Sigmoid colon (tissue), 7 donors: ENCODE measurements around the gene ST6GALNAC3. TPM values are rescaled to one million over a fixed set of nuclear protein-coding genes. Genes with fewer than 3 reads are reported as not detected.

Experiments
- DNase-seq: peaks from one replicate; pipeline ENCODE4 v3.0.0-alpha.2; 2019
- H3K27ac ChIP-seq, 4 donors: fragments of 200-600 bp; sonication (generic); one replicate each; pipeline ENCODE4 v1.5.1; 2016 to 2019; ENCODE audit warnings: mild to moderate bottlenecking in 1 of 4
- H3K27me3 ChIP-seq, 3 donors: fragments of 200-600 bp; sonication (generic); one replicate each; pipeline ENCODE4 v1.5.1; 2019; ENCODE audit warnings: mild to moderate bottlenecking in 1 of 3
- H3K36me3 ChIP-seq, 4 donors: fragments of 200-600 bp; sonication (generic); one replicate each; pipeline ENCODE4 v1.5.1; 2016 to 2019
- H3K4me1 ChIP-seq, 4 donors: fragments of 200-600 bp; sonication (generic); one replicate each; pipeline ENCODE4 v1.5.1; 2017 to 2019
- H3K4me3 ChIP-seq, 4 donors: fragments of 200-600 bp; sonication (generic); one replicate each; pipeline ENCODE4 v1.5.1; 2017 to 2019; ENCODE audit warnings: mild to moderate bottlenecking in 2 of 4, moderate library complexity in 1 of 4
- H3K9me3 ChIP-seq, 4 donors: fragments of 200-600 bp in 3 of 4; sonication (generic) in 3 of 4; one replicate each; pipeline versions ENCODE4 v1.5.1 to v1.6.1; 2013 to 2019
- CTCF ChIP-seq, 4 experiments: fragments of 450-650 bp in 3 of 4; fragments of 200-600 bp in 1 of 4; IDR thresholded peaks; one replicate each; pipeline ENCODE4 v1.5.1; 2016 to 2019; ENCODE audit warnings: antibody characterized with exemption in 4 of 4, mild to moderate bottlenecking in 3 of 4, moderate library complexity in 2 of 4
- EP300 ChIP-seq, 4 donors: sonication (generic); formaldehyde crosslinking; IDR thresholded peaks; one replicate each; pipeline ENCODE4 v1.6.1; 2017; ENCODE audit warnings: antibody characterized with exemption in 4 of 4
- POLR2A ChIP-seq, 2 donors: fragments of 450-650 bp; IDR thresholded peaks; one replicate each; pipeline ENCODE4 v1.6.1; 2016; ENCODE audit warnings: antibody characterized with exemption in 2 of 2, mild to moderate bottlenecking in 2 of 2, moderate library complexity in 2 of 2
- POLR2AphosphoS5 ChIP-seq, 4 donors: sonication (generic); formaldehyde crosslinking; IDR thresholded peaks; one replicate each; pipeline ENCODE4 v1.6.1; 2017; ENCODE audit warnings: antibody characterized with exemption in 4 of 4
- WGBS, 2 donors: extraction: QIAGEN DNeasy Blood & Tissue Kit; methylation state at CpG; one replicate each; pipeline ENCODE4 v1.1.7; 2013; 5-methylcytosine and 5-hydroxymethylcytosine counted together
- intact Hi-C: fragments of 100-400 bp; cut with DNase I; formaldehyde crosslinking; loops from one replicate; pipeline ENCODE4 v1.15.1; 2023
- polyA plus RNA-seq, 3 donors: library from polyadenylated mRNA; stranded (reverse); fragments of 200-250 nt; gene quantifications; one replicate each; pipeline ENCODE4 v1.2.3, GENCODE V29; 2013
- total RNA-seq, 4 donors: library from RNA; depleted of rRNA; stranded (reverse); fragments of >200 nt; gene quantifications; one replicate each; pipeline ENCODE4 v1.1.0, GENCODE V29; 2016
- donor health status: healthy with polysubstance abuse.
- donor health status: Bipolar disorder and iron deficiency.
- donor health status: healthy.

Gene ST6GALNAC3
- total and polyA plus RNA-seq, 7 donors, result 1.6 to 7.5 (median 2.5) TPM

- Histone ChIP-seq H3K4me1 (peaks cover 0 to 2% (median 0%) of the 10 kb centered on the region in 4 donors), H3K36me3 (no peaks in the 10 kb centered on the region), H3K27ac (no peak overlapping the region), H3K4me3 (no peak overlapping the region), H3K9me3 (no peaks in the 10 kb centered on the region), H3K27me3 (no peaks in the 10 kb centered on the region)
- TF ChIP-seq POLR2AphosphoS5 (IDR thresholded peaks at IDR 0.05) (no peak), CTCF (IDR thresholded peaks at IDR 0.05) (no peak), EP300 (IDR thresholded peaks at IDR 0.05) (no peak), POLR2A (IDR thresholded peaks at IDR 0.05) (no peak)
- no peak for DNase-seq
- intact Hi-C loops, result no loop called here
- WGBS, 2 donors, result 65 to 71% methylated on average over 2 of the region's 2 CpGs
These were observed 175.7 kb downstream of the ST6GALNAC3 start for GRCh38 chr1:76250271-76250670.

- DNase-seq, result no peak
- TF ChIP-seq POLR2AphosphoS5 (IDR thresholded peaks at IDR 0.05) (no peak), EP300 (IDR thresholded peaks at IDR 0.05) (no peak), CTCF (IDR thresholded peaks at IDR 0.05) (no peak), POLR2A (IDR thresholded peaks at IDR 0.05) (no peak)
- WGBS, 2 donors, result 84 to 89% methylated on average over 3 of the region's 3 CpGs
- H3K4me1 ChIP-seq, result peaks cover 0 to 2% (median 0%) of the 10 kb centered on the region in 4 donors
- no peak overlapping the region for H3K4me3 ChIP-seq
- intact Hi-C loops, result no loop called here
- H3K36me3 ChIP-seq, result no peaks in the 10 kb centered on the region
- no peak overlapping the region for H3K27ac ChIP-seq
- H3K27me3 ChIP-seq, result no peaks in the 10 kb centered on the region
- no peaks in the 10 kb centered on the region for H3K9me3 ChIP-seq
These were observed 177.9 kb downstream of the ST6GALNAC3 start for GRCh38 chr1:76252431-76252830.

- no peak overlapping the region for H3K27ac ChIP-seq
- TF ChIP-seq CTCF (IDR thresholded peaks at IDR 0.05) (no peak), POLR2AphosphoS5 (IDR thresholded peaks at IDR 0.05) (peak in 2 of 4 donors; percentile 47 to 51)
These were observed 179.8 kb downstream of the ST6GALNAC3 start for GRCh38 chr1:76254104-76255030.

GRCh38 chr1:76256289-76257223 is 182.0 kb downstream of the ST6GALNAC3 start:
- TF ChIP-seq EP300 (IDR thresholded peaks at IDR 0.05) (no peak), CTCF (IDR thresholded peaks at IDR 0.05) (no peak), POLR2A (IDR thresholded peaks at IDR 0.05) (no peak), POLR2AphosphoS5 (IDR thresholded peaks at IDR 0.05) (no peak)
- no peak for DNase-seq
- Histone ChIP-seq H3K9me3 (no peaks in the 10 kb centered on the region), H3K4me1 (peaks cover 0 to 2% (median 0%) of the 10 kb centered on the region in 4 donors), H3K27ac (no peak overlapping the region), H3K4me3 (no peak overlapping the region), H3K36me3 (no peaks in the 10 kb centered on the region), H3K27me3 (no peaks in the 10 kb centered on the region)
- 63 to 77% methylated on average over 3 of the region's 3 CpGs for WGBS, 2 donors
- intact Hi-C loops, result no loop called here

More at GRCh38 chr1:76254104-76255030, 179.8 kb downstream of the ST6GALNAC3 start:
- peaks cover 0 to 2% (median 0%) of the 10 kb centered on the region in 4 donors for H3K4me1 ChIP-seq
- no peaks in the 10 kb centered on the region for H3K27me3 ChIP-seq
- H3K4me3 ChIP-seq, result no peak overlapping the region
- DNase-seq, result no peak
- H3K9me3 ChIP-seq, result no peaks in the 10 kb centered on the region
- WGBS, 2 donors, result 80 to 86% methylated on average over 9 of the region's 9 CpGs
- no peaks in the 10 kb centered on the region for H3K36me3 ChIP-seq
- intact Hi-C loops, result no loop called here
